CD4-positive, alpha-beta T cell treated with Interleukin-6 for 4 hours (primary cell): ENCODE results near the gene MYH16.

Experiments
- DNase-seq: peaks from one replicate; pipeline ENCODE4 v3.0.0-alpha.2; 2020; ENCODE audit warnings: mixed read lengths

Gene MYH16

DNA sequence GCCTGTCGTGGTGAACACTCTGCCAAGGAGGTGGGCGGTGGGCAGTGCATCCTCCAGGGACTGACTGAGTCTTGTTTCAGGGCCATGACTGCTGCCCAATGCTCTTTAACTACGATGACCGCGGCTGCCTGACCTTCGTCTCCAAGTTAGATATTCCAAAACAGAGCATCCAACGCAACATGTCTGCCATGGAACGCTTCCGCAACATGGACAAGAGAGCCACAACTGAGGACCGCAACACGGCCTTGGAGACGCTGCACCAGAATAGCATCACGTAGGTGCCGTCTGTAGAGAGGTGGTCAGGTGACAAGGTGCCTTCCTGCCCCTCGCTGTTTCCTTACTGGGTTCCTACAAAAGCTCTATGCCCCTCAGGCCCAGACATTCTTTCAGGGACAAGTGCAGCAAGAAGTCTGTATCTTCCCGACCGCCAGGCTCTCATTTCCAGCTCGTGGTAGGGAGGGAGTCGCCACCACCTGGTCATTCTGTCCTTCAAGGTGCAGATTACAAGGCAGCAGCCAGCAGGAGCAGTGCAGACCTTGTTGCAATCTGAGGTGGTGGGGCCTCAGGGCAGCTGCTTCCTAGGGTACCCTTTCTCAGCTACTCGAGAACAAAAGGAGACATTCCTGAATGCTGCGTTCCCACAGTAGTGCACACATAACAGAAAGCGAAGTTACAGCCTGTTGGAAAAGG, 87.0 kb downstream of the MYH16 start:
- no peak for DNase-seq
